Measurements from ENCODE around the gene SLC27A2.
"Not testable (repeated sequence)": the region's sequence is repeated elsewhere in the genome, so short reads cannot be mapped to it uniquely, and the experiment has no call there.

SLC27A2 gene

DNA sequence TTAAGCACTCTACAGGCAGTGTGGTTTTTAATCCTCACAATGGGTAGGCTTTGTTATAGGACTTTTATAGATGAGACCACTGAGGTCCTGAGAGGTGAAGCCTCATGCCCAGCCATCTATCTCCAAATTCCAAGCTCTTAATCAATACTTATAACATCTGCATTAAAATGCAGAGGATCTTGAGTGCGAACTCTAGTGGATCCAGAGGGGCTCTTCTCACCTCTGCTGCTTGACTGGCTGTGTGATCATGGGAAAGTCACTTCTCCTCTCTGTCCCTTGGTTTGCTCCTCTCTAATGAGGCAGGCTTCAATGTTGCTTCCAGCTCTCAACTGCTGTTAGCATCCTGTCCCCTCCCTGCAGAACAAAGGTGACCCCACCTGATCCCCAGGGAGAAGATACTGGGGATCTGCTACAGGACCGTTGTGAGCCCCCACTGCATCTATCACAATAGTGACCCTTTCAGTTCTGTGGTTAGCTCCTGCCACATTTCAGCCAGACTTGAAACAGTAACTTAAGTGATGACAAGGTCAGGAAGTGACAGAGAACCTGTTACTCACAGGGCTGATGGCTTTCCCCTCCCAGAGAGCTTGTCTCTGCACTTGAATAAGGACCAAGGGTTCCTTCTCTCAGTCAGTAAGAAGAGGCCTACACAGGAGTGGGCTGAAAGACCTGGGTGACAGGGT, 1.3 kb downstream of the SLC27A2 start:
- H3K4me3 ChIP-seq (ENCODE audit: low read length), result no peak overlapping the region
- DNase-seq (ENCODE audit: low read depth), result no peak
- TF ChIP-seq, protein P1, sequence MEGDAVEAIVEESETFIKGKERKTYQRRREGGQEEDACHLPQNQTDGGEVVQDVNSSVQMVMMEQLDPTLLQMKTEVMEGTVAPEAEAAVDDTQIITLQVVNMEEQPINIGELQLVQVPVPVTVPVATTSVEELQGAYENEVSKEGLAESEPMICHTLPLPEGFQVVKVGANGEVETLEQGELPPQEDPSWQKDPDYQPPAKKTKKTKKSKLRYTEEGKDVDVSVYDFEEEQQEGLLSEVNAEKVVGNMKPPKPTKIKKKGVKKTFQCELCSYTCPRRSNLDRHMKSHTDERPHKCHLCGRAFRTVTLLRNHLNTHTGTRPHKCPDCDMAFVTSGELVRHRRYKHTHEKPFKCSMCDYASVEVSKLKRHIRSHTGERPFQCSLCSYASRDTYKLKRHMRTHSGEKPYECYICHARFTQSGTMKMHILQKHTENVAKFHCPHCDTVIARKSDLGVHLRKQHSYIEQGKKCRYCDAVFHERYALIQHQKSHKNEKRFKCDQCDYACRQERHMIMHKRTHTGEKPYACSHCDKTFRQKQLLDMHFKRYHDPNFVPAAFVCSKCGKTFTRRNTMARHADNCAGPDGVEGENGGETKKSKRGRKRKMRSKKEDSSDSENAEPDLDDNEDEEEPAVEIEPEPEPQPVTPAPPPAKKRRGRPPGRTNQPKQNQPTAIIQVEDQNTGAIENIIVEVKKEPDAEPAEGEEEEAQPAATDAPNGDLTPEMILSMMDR (IDR thresholded peaks at IDR 0.05; ENCODE audit: insufficient read depth, low read depth, low read length, missing control alignments), result no peak

DNA sequence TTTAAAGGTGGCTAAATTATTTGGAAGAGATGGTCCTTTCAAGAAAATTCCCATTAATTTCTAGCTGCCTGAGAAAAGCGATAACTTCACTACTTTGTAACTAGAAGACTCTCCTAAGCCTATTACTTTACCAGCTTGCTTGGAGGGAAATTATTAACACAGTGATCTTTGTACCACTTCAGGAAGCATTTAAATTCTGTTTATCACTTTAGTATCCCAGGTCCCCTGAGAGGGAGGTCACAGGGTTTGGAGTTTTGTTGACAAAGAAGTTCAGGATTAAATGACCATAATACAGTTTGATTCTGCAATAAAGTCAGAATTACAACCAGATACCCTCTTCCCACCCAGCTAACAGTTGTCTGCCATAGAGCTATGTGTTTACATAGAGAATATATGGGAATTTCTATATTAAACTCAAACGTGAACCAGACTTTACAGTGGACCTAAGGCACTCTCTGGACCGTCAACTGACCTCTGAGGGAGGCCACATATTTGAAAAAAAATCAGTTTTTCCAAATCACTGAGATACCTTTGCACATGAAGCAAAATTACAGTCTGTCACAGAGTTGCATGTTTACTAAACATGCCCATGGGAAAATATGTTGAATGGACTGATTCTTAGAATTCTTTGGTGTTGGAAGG, 3.0 kb downstream of the SLC27A2 start:
- TF ChIP-seq, protein P1 (IDR thresholded peaks at IDR 0.05; ENCODE audit: insufficient read depth, low read depth, low read length, missing control alignments), result no peak
- H3K4me3 ChIP-seq (ENCODE audit: low read length), result no peak overlapping the region
- no peak for DNase-seq (ENCODE audit: low read depth)

DNA sequence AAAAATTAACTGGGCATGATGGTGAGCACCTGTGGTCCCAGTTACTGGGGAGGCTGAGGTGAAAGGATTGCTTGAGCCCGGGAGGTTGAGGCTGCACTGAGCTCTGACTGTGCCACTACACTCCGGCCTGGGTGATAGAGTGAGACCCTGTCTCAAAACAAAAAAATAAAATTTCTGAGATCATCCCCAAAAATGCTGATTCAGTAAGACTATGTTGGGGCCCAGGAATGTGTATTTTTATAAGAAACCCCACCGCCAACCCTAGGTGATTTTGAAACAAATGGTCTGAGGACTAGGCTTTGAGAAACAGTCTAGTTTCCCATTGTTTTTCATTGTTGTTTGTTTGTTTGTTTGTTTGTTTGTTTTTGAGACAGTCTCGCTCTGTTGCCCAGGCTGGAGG, 4.1 kb downstream of the SLC27A2 start:
- DNase-seq (ENCODE audit: low read depth), result no peak
- H3K4me3 ChIP-seq (ENCODE audit: low read length), result no peak overlapping the region
- TF ChIP-seq, protein P1 (IDR thresholded peaks at IDR 0.05; ENCODE audit: insufficient read depth, low read depth, low read length, missing control alignments), result no peak

DNA sequence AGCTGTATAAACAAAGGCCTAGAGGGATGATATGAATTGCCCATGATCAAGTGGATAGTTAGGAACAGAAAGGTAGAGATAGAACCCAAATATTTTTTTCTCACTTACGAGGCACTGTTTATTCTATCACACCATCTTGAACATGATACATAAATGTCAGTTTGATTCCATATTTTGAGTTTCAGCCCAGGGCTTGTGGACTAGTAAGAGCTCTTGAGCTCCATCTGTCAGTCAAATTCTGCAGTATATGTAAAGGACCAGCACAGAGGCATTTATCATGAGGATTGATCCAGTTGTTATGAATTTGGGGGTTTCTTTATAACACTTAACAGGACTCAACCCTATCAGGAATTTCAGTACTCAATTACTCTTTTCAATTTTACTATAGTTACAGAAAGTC, 4.8 kb downstream of the SLC27A2 start:
- TF ChIP-seq, protein P1 (IDR thresholded peaks at IDR 0.05; ENCODE audit: insufficient read depth, low read depth, low read length, missing control alignments), result no peak
- no peak overlapping the region for H3K4me3 ChIP-seq (ENCODE audit: low read length)
- DNase-seq (ENCODE audit: low read depth), result no peak

DNA sequence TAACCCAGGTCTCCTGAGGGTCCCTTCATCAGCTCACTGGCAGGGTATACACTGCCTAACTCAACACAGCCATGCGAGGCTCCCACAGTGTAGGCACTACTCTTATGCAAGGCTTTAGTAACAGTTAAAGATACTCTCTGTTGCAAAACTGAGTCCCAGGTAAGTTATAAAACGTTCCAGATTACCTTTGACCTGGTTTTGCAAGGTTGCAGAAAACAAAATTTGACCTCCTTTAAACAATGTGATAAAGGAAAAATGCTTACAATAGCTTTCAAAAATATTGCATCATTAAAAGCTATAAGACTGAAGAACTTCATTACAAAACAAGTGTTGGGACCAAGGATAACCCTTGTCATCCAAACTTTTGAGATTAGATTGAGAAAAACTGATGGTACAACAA, 5.5 kb downstream of the SLC27A2 start:
- no peak for DNase-seq (ENCODE audit: low read depth)
- TF ChIP-seq, protein P1 (IDR thresholded peaks at IDR 0.05; ENCODE audit: insufficient read depth, low read depth, low read length, missing control alignments), result no peak
- H3K4me3 ChIP-seq (ENCODE audit: low read length), result no peak overlapping the region

DNA sequence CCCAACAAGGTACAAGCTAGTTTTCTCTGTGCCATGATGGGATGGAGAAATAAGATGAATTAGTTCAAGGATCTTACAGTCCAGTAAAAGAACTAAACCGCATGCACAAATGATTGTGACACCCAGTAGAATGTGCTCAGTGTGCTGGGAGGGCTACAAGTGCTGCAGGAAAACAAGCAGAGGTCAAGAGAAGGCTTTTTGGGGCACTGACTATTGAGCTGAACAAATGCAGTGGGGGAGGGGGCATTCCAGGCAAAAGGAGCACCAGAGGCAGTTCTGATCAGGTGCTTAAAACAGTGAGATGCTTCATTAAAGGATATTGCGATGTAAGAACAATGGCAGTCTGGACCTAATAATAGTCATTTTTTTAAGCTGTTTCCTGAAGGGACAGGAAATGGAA, 6.0 kb downstream of the SLC27A2 start:
- no peak overlapping the region for H3K4me3 ChIP-seq (ENCODE audit: low read length)
- TF ChIP-seq, protein P1 (IDR thresholded peaks at IDR 0.05; ENCODE audit: insufficient read depth, low read depth, low read length, missing control alignments), result no peak
- DNase-seq (ENCODE audit: low read depth), result no peak

DNA sequence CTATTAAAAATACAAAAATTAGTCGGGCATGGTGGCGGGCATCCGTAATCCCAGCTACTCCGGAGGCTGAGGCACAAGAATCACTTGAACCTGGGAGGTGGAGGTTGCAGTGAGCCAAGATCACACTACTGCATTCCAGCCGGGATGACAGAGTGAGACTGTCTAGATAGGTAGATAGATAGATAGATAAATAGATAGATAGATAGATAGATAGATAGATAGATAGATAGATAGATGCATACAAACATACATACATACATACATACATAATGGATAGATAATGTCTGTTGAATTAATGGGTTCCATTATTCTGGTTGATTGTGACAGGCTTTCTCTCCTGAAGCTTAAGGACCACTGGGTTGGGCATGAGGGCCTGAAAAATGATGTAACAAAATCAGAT, 6.8 kb downstream of the SLC27A2 start:
- H3K4me3 ChIP-seq (ENCODE audit: low read length); DNase-seq (ENCODE audit: low read depth): not testable (repeated sequence)
